Naive thymus-derived CD4-positive, alpha-beta T cell (primary cell): ENCODE results near the gene SLC35F1. TPM values are rescaled to one million over a fixed set of nuclear protein-coding genes. Genes with fewer than 3 reads are reported as not detected.

Experiments
- ATAC-seq: fragments of 150-1000 bp; cut with Tn5 transposase; 2 replicates; pipeline ENCODE4 v1.10.0; 2021; ENCODE audit warnings: mild to moderate bottlenecking, moderate library complexity
- CTCF ChIA-PET: fragments of 350-600 bp; sonication (Branson Sonifier 250); formaldehyde crosslinking; loops from one replicate; lab custom pipeline; 2021; ENCODE audit warnings: antibody characterized with exemption; lab: Charles Lee
- POLR2A ChIA-PET: fragments of 350-600 bp; sonication (Branson Sonifier 250); formaldehyde crosslinking; loops from one replicate; lab custom pipeline; 2021; ENCODE audit warnings: antibody characterized with exemption, inconsistent platforms; lab: Charles Lee
- DNase-seq, 9 donors: peaks; one replicate each; pipeline versions ENCODE4 v3.0.0 to v3.0.0-alpha.2; 2020 to 2022; ENCODE audit warnings: mixed read lengths in 1 of 9
- H3K27ac ChIP-seq: one replicate; pipeline ENCODE4 v1.7.0; 2013; ENCODE audit warnings: mild to moderate bottlenecking, low read depth, low read length, moderate library complexity
- H3K27me3 ChIP-seq, 2 donors: one replicate each; pipeline ENCODE4 v1.7.0; 2013; ENCODE audit warnings: low read length in 2 of 2, mild to moderate bottlenecking in 2 of 2, moderate library complexity in 2 of 2; ENCODE audit not compliant: control insufficient read depth in 2 of 2, insufficient read depth in 2 of 2
- H3K36me3 ChIP-seq, 3 experiments: 1 replicate in 2 of 3; 2 replicates in 1 of 3; pipeline ENCODE4 v1.7.0; 2013; ENCODE audit warnings: low read length in 3 of 3, mild to moderate bottlenecking in 3 of 3, moderate library complexity in 1 of 3; ENCODE audit not compliant: insufficient read depth in 3 of 3, control insufficient read depth in 2 of 3
- H3K4me1 ChIP-seq, 2 donors: one replicate each; pipeline ENCODE4 v1.7.0; 2013; ENCODE audit warnings: low read length in 2 of 2, mild to moderate bottlenecking in 2 of 2, moderate library complexity in 1 of 2; ENCODE audit not compliant: control insufficient read depth in 2 of 2, insufficient read depth in 2 of 2
- H3K4me3 ChIP-seq: 2 replicates; pipeline ENCODE4 v1.7.0; 2013; ENCODE audit warnings: mild to moderate bottlenecking, low read length
- H3K9me3 ChIP-seq, 3 experiments: 1 replicate in 2 of 3; 2 replicates in 1 of 3; pipeline ENCODE4 v1.7.0; 2013; ENCODE audit warnings: low read length in 3 of 3; ENCODE audit not compliant: control insufficient read depth in 2 of 3
- H3K27ac Mint-ChIP-seq, 9 donors: one replicate each; pipeline ENCODE4 v1.8.0; 2020 to 2022; ENCODE audit warnings: mixed read lengths in 9 of 9, mild to moderate bottlenecking in 8 of 9, moderate library complexity in 5 of 9, inconsistent platforms in 2 of 9
- H3K27me3 Mint-ChIP-seq, 5 donors: one replicate each; pipeline ENCODE4 v1.8.0; 2021 to 2022; ENCODE audit warnings: mixed read lengths in 5 of 5, mild to moderate bottlenecking in 1 of 5
- H3K36me3 Mint-ChIP-seq, 5 donors: one replicate each; pipeline ENCODE4 v1.8.0; 2020 to 2022; ENCODE audit warnings: mixed read lengths in 5 of 5, mild to moderate bottlenecking in 3 of 5, inconsistent platforms in 1 of 5
- H3K4me1 Mint-ChIP-seq, 7 donors: one replicate each; pipeline ENCODE4 v1.8.0; 2020 to 2022; ENCODE audit warnings: mixed read lengths in 7 of 7, mild to moderate bottlenecking in 3 of 7, inconsistent platforms in 1 of 7
- H3K4me3 Mint-ChIP-seq, 10 donors: one replicate each; pipeline ENCODE4 v1.8.0; 2020 to 2022; ENCODE audit warnings: mild to moderate bottlenecking in 10 of 10, mixed read lengths in 10 of 10, moderate library complexity in 6 of 10, inconsistent platforms in 2 of 10
- H3K9me3 Mint-ChIP-seq, 11 donors: one replicate each; pipeline ENCODE4 v1.8.0; 2020 to 2022; ENCODE audit warnings: mixed read lengths in 11 of 11, mild to moderate bottlenecking in 4 of 11, inconsistent platforms in 1 of 11, moderate library complexity in 1 of 11
- intact Hi-C, 2 donors: fragments of 100-400 bp; cut with micrococcal nuclease; formaldehyde crosslinking; loops; one replicate each; pipeline ENCODE4 v1.15.1; 2023
- polyA plus RNA-seq, 2 donors: library from polyadenylated mRNA; unstranded; fragments of 300-500 nt; fragmentation: Illumina TruSeq; gene quantifications; one replicate each; pipeline ENCODE4 v1.2.3, GENCODE V29; 2021
- total RNA-seq, 6 experiments: library from RNA in 5 of 6; stranded (reverse) in 5 of 6; gene quantifications; 1 replicate in 5 of 6; 2 replicates in 1 of 6; pipeline ENCODE4 v1.2.3 and lab custom pipeline; 2021 to 2026

SLC35F1 gene
- total and polyA plus RNA-seq, 7 experiments from 2014 or later, result not detected

GRCh38 chr6:118284736-118285360 is 377.8 kb downstream of the SLC35F1 start:
- CTCF ChIA-PET, result interaction anchor here (0.9 to 1.5 kb wide), 4 partner anchors 13 to 332 kb away, joined by 3 read pairs; partner anchors contain the start of gene PLN

GRCh38 chr6:118285791-118286190 is 378.7 kb downstream of the SLC35F1 start:
- DNase-seq (no peak), ATAC-seq (no peak)
- intact Hi-C loops, result loop anchor here in 1 of 2 donors (2.0 kb wide), 1 partner anchor 223 kb away; no protein-coding TSS in a partner anchor
- Mint-ChIP-seq H3K4me3 (no peak overlapping the region), H3K27me3 (peaks cover 6 to 29% (median 14%) of the 10 kb centered on the region in 5 donors), H3K36me3 (no peaks in the 10 kb centered on the region), H3K9me3 (no peaks in the 10 kb centered on the region), H3K4me1 (peaks cover 0 to 7% (median 0%) of the 10 kb centered on the region in 7 donors), H3K27ac (no peak overlapping the region)
- Histone ChIP-seq H3K4me1 (no peaks in the 10 kb centered on the region), H3K4me3 (no peak overlapping the region), H3K36me3 (no peaks in the 10 kb centered on the region), H3K27ac (no peak overlapping the region), H3K27me3 (no peaks in the 10 kb centered on the region), H3K9me3 (no peaks in the 10 kb centered on the region)
- ChIA-PET POLR2A (no interaction called here), CTCF (interaction anchor here (1.5 to 1.8 kb wide), 2 partner anchors 10 to 280 kb away, joined by 7 to 9 read pairs; no protein-coding TSS in a partner anchor)

More at GRCh38 chr6:118284736-118285360, 377.8 kb downstream of the SLC35F1 start:
- DNase-seq, result no peak
- H3K27ac ChIP-seq, result no peak overlapping the region
- no peak for ATAC-seq
- intact Hi-C loops, result loop anchor here (1.0 to 5.0 kb wide), 8 partner anchors 224 to 678 kb away; partner anchors contain the start of gene ASF1A (in 1 of the 2)
- no peaks in the 10 kb centered on the region for H3K27me3 ChIP-seq
- H3K9me3 Mint-ChIP-seq, result no peaks in the 10 kb centered on the region
- no peaks in the 10 kb centered on the region for H3K9me3 ChIP-seq
- no peak overlapping the region for H3K27ac Mint-ChIP-seq
- H3K36me3 ChIP-seq, result no peaks in the 10 kb centered on the region
- peaks cover 6 to 34% (median 14%) of the 10 kb centered on the region in 5 donors for H3K27me3 Mint-ChIP-seq
- no peaks in the 10 kb centered on the region for H3K4me1 ChIP-seq
- H3K36me3 Mint-ChIP-seq, result no peaks in the 10 kb centered on the region
- no peak overlapping the region for H3K4me3 Mint-ChIP-seq
- peaks cover 0 to 7% (median 0%) of the 10 kb centered on the region in 7 donors for H3K4me1 Mint-ChIP-seq
- no peak overlapping the region for H3K4me3 ChIP-seq
- POLR2A ChIA-PET, result no interaction called here

- no peaks in the 10 kb centered on the region for H3K36me3 ChIP-seq
- Mint-ChIP-seq H3K4me1 (peaks cover 0 to 6% (median 0%) of the 10 kb centered on the region in 7 donors), H3K9me3 (no peaks in the 10 kb centered on the region), H3K27ac (no peak overlapping the region), H3K27me3 (peaks cover 0 to 20% (median 6%) of the 10 kb centered on the region in 5 donors), H3K4me3 (no peak overlapping the region), H3K36me3 (no peaks in the 10 kb centered on the region)
- CTCF ChIA-PET, result no interaction called here
- POLR2A ChIA-PET, result no interaction called here
- H3K9me3 ChIP-seq, result no peaks in the 10 kb centered on the region
- H3K27ac ChIP-seq, result no peak overlapping the region
- intact Hi-C loops, result no loop called here
- ATAC-seq (no peak), DNase-seq (no peak)
- no peak overlapping the region for H3K4me3 ChIP-seq
- no peaks in the 10 kb centered on the region for H3K27me3 ChIP-seq
- H3K4me1 ChIP-seq, result no peaks in the 10 kb centered on the region
Observed at GRCh38 chr6:118288355-118289124, 381.5 kb downstream of the SLC35F1 start.

GRCh38 chr6:118292558-118292957 is 385.5 kb downstream of the SLC35F1 start:
- Histone ChIP-seq H3K27me3 (no peaks in the 10 kb centered on the region), H3K36me3 (no peaks in the 10 kb centered on the region), H3K4me1 (no peaks in the 10 kb centered on the region), H3K27ac (no peak overlapping the region), H3K4me3 (no peak overlapping the region), H3K9me3 (no peaks in the 10 kb centered on the region)
- ATAC-seq, result no peak
- CTCF ChIA-PET, result no interaction called here
- POLR2A ChIA-PET, result no interaction called here
- Mint-ChIP-seq H3K4me1 (no peaks in the 10 kb centered on the region), H3K27ac (no peak overlapping the region), H3K9me3 (peaks cover 0 to 5% (median 0%) of the 10 kb centered on the region in 11 donors), H3K27me3 (peaks cover 0 to 16% (median 9%) of the 10 kb centered on the region in 5 donors), H3K36me3 (no peaks in the 10 kb centered on the region), H3K4me3 (no peak overlapping the region)
- DNase-seq, result no peak
- intact Hi-C loops, result no loop called here

GRCh38 chr6:118294906-118295305 is 387.8 kb downstream of the SLC35F1 start:
- POLR2A ChIA-PET, result no interaction called here
- H3K9me3 Mint-ChIP-seq, result peaks cover 0 to 5% (median 0%) of the 10 kb centered on the region in 11 donors
- H3K27me3 ChIP-seq, result no peaks in the 10 kb centered on the region

GRCh38 chr6:118295336-118295735 is 388.3 kb downstream of the SLC35F1 start:
- intact Hi-C loops, result loop anchor here in 1 of 2 donors (2.0 kb wide), 1 partner anchor 51 kb away; no protein-coding TSS in a partner anchor
- DNase-seq (no peak), ATAC-seq (no peak)
- Histone ChIP-seq H3K4me1 (no peaks in the 10 kb centered on the region), H3K36me3 (no peaks in the 10 kb centered on the region), H3K27ac (no peak overlapping the region), H3K9me3 (no peaks in the 10 kb centered on the region), H3K27me3 (no peaks in the 10 kb centered on the region), H3K4me3 (no peak overlapping the region)
- no peak overlapping the region for H3K27ac Mint-ChIP-seq
- peaks cover 0 to 5% (median 0%) of the 10 kb centered on the region in 11 donors for H3K9me3 Mint-ChIP-seq
- ChIA-PET CTCF (interaction anchor here (1.7 kb wide), 1 partner anchor 9 kb away, joined by 9 read pairs; no protein-coding TSS in a partner anchor), POLR2A (no interaction called here)
- no peaks in the 10 kb centered on the region for H3K4me1 Mint-ChIP-seq
- no peaks in the 10 kb centered on the region for H3K36me3 Mint-ChIP-seq
- no peak overlapping the region for H3K4me3 Mint-ChIP-seq
- H3K27me3 Mint-ChIP-seq, result peaks cover 4 to 24% (median 13%) of the 10 kb centered on the region in 5 donors

More at GRCh38 chr6:118294906-118295305, 387.8 kb downstream of the SLC35F1 start:
- Histone ChIP-seq H3K36me3 (no peaks in the 10 kb centered on the region), H3K27ac (no peak overlapping the region), H3K9me3 (no peaks in the 10 kb centered on the region), H3K4me1 (no peaks in the 10 kb centered on the region), H3K4me3 (no peak overlapping the region)
- intact Hi-C loops, result loop anchor here in 1 of 2 donors (2.0 kb wide), 1 partner anchor 52 kb away; no protein-coding TSS in a partner anchor
- H3K36me3 Mint-ChIP-seq, result no peaks in the 10 kb centered on the region
- DNase-seq (no peak), ATAC-seq (no peak)
- H3K4me3 Mint-ChIP-seq, result no peak overlapping the region
- peaks cover 4 to 24% (median 13%) of the 10 kb centered on the region in 5 donors for H3K27me3 Mint-ChIP-seq
- no peaks in the 10 kb centered on the region for H3K4me1 Mint-ChIP-seq
- CTCF ChIA-PET, result no interaction called here
- H3K27ac Mint-ChIP-seq, result no peak overlapping the region
